ENCODE results near the gene COP1. TPM values are rescaled to one million over a fixed set of nuclear protein-coding genes. Genes with fewer than 3 reads are reported as not detected.
A peak's percentile ranks its signal among the peaks of the same experiment; 100 is the strongest.

COP1 gene
- total and polyA plus RNA-seq, 2 of the 8 experiments (the other 6 are each of a cell fraction or from before 2014, with no cell fraction given) = 26.2 to 44.9 TPM

Small RNA genes lying within 50 kb of the gene (small RNA-seq; reads per million reads assigned to genes)
- gene RF00066 (ENCODE audit: insufficient read depth) (not detected), gene RNU2-12P (ENCODE audit: insufficient read depth) (not detected), gene RPS29P5 (ENCODE audit: insufficient read depth) (not detected), gene SCARNA3 (ENCODE audit: insufficient read depth) (2.2 reads per million, percentile 22 among the genes with 10 or more reads in this experiment)
